Heart right ventricle (tissue), 16 donors: ENCODE results near the gene LMBR1. TPM values are rescaled to one million over a fixed set of nuclear protein-coding genes. Genes with fewer than 3 reads are reported as not detected.

ENCODE experiments used
- ATAC-seq, 8 donors: fragments of 200-7000 bp; cut with Tn5 transposase; one replicate each; pipeline ENCODE4 v1.9.1; 2020; ENCODE audit warnings: mild to moderate bottlenecking in 8 of 8, moderate library complexity in 8 of 8, moderate number of reproducible peaks in 1 of 8
- DNase-seq, 2 donors: peaks; one replicate each; pipeline ENCODE4 v3.0.0-alpha.2; 2020
- H3K27ac ChIP-seq, 10 donors: fragments of 200-600 bp; sonication (generic) in 2 of 10; one replicate each; pipeline versions ENCODE4 v1.5.0 to v1.8.0; 2020 to 2022; ENCODE audit warnings: mild to moderate bottlenecking in 3 of 10
- H3K27me3 ChIP-seq, 7 donors: fragments of 200-600 bp; one replicate each; pipeline ENCODE4 v1.8.0; 2021 to 2022; ENCODE audit warnings: mild to moderate bottlenecking in 2 of 7
- H3K36me3 ChIP-seq, 9 donors: fragments of 200-600 bp; sonication (generic) in 1 of 9; one replicate each; pipeline versions ENCODE4 v1.5.0 to v1.8.0; 2020 to 2022; ENCODE audit warnings: mild to moderate bottlenecking in 2 of 9
- H3K4me1 ChIP-seq, 9 donors: fragments of 200-600 bp; sonication (generic) in 1 of 9; one replicate each; pipeline versions ENCODE4 v1.5.0 to v1.8.0; 2020 to 2022; ENCODE audit warnings: mild to moderate bottlenecking in 4 of 9
- H3K4me3 ChIP-seq, 10 donors: fragments of 200-600 bp; sonication (generic) in 2 of 10; one replicate each; pipeline versions ENCODE4 v1.5.0 to v1.8.0; 2020 to 2022; ENCODE audit warnings: mild to moderate bottlenecking in 7 of 10, moderate library complexity in 2 of 10
- H3K9me3 ChIP-seq, 11 donors: fragments of 200-600 bp in 10 of 11; sonication (generic) in 2 of 11; one replicate each; pipeline versions ENCODE4 v1.5.0 to v1.8.0; 2013 to 2022; ENCODE audit warnings: mild to moderate bottlenecking in 2 of 11, control low read depth in 1 of 11, moderate library complexity in 1 of 11
- WGBS, 2 donors: extraction: QIAGEN DNeasy Blood & Tissue Kit; methylation state at CpG; one replicate each; pipeline ENCODE4 v1.1.7; 2013; ENCODE audit warnings: inconsistent platforms in 1 of 2; 5-methylcytosine and 5-hydroxymethylcytosine counted together
- intact Hi-C, 10 donors: fragments of 100-400 bp; cut with DNase I; formaldehyde crosslinking; loops; one replicate each; pipeline versions ENCODE4 v1.11.1 to v1.14.2; 2022
- polyA plus RNA-seq, 2 donors: library from polyadenylated mRNA; stranded (reverse); fragments of 200-250 nt; gene quantifications; one replicate each; pipeline ENCODE4 v1.2.3, GENCODE V29; 2013
- total RNA-seq, 10 donors: library from RNA; stranded (reverse); fragmentation: NEBNext Ultra II Directional in 3 of 10; extraction: Animal tissue kit (Norgen Biotek cat#: 25700) in 3 of 10; gene quantifications; one replicate each; pipeline versions ENCODE4 v1.2.1 to v1.2.4, GENCODE V29; 2021 to 2023
- TF ChIP-seq, protein P1 (sequence below), 9 donors: fragments of 200-600 bp; sonication (generic) in 2 of 9; IDR thresholded peaks; one replicate each; pipeline versions ENCODE4 v1.5.0 to v1.8.0; 2021 to 2022; ENCODE audit warnings: antibody characterized with exemption in 9 of 9, mild to moderate bottlenecking in 5 of 9, moderate library complexity in 1 of 9
- donor health status: Arrhythmogenic right ventricular cardiomyopathy.
- donor health status: ischemic (EF 13 %, LVEDD 7.1; RV severe dilation, severe dysfunction).
- donor health status: healthy with polysubstance abuse.
- donor health status: DM: no; HTN: yes; CAD: no.
- donor health status: DM: no; HTN: no; CAD: no.
- donor health status: ischemic (EF 25% LVEDD 6.9; RV normal size, moderate dysfunction).
- donor health status: ischemic (EF 25% LVEDD 5.7; RV mildly dilated, moderate dysfunction).
- donor health status: healthy.
- donor health status: DM: yes; HTN: yes; CAD: no.
- donor health status: Ischemic cardiomyopathy.
- donor health status: ischemic (EF 35%, LVEDD 5.7; RV mildly dilated, moderate dysfunction).
- donor health status: nonischemic (EF 11% LVEDD 7.7; RV severe dilation, severe dysfunction).
- donor health status: DM: yes; HTN: yes; CAD: no.
- donor health status: PGD.
- donor health status: ischemic (EF 29% LVEDD 5.4; RV normal size, mild dysfunction).
- donor health status: nonischemic (EF 23%, LVEDD 6.1; RV moderate dilation, normal function).

LMBR1 gene
- total and polyA plus RNA-seq, 12 donors = 9.0 to 45.5 (median 37.5) TPM

DNA sequence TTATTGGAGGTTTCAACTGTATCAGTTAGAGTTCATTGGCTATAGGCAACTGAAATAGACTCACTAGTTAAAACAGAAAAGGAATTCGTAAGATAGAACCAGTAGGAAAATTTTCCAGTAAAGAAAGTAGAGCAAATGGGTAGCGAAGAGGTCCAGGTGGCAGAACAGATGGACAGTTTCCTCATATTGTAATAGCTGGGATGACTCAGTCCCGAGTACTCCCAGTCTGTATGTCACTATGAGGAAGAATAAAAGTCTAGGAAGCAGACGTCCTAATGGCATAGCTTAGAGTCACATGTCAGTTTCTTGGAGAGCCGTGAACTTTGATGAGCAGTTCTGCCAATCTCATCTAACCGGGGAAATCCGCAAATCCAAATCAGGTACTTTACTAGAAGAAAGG is 157.1 kb downstream of the LMBR1 start:
- peaks cover 0 to 60% (median 17%) of the 10 kb centered on the region in 9 donors for H3K36me3 ChIP-seq
- intact Hi-C loops = no loop called here
- no peak overlapping the region for H3K27ac ChIP-seq

DNA sequence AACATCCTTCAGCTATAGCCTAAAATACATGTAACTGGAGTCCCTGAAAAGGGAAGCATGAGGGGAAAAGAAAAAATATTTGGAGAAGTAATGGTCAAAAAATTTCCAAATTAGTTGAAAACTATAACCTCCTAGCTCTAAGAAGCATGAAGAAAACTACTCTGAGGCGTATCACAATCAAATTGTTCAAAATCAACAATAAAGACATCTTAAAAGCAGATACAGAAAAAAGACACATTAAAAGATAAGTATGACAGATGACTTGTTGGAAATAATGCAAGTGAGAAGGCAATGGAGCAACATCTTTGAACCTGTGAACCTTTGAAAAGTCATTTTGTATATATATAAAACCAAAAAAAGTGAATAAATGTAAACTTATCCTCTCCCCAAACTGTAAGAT is 159.3 kb downstream of the LMBR1 start:
- DNase-seq (no peak), ATAC-seq (no peak)
- no peaks in the 10 kb centered on the region for H3K4me1 ChIP-seq
- 95 to 97% methylated on average over 1 of the region's 1 CpG for WGBS, 2 donors
- H3K9me3 ChIP-seq = peaks cover 0 to 26% (median 16%) of the 10 kb centered on the region in 11 donors
- no peak overlapping the region for H3K4me3 ChIP-seq
- intact Hi-C loops = no loop called here
- peaks cover 0 to 68% (median 17%) of the 10 kb centered on the region in 9 donors for H3K36me3 ChIP-seq
- TF ChIP-seq, protein P1, sequence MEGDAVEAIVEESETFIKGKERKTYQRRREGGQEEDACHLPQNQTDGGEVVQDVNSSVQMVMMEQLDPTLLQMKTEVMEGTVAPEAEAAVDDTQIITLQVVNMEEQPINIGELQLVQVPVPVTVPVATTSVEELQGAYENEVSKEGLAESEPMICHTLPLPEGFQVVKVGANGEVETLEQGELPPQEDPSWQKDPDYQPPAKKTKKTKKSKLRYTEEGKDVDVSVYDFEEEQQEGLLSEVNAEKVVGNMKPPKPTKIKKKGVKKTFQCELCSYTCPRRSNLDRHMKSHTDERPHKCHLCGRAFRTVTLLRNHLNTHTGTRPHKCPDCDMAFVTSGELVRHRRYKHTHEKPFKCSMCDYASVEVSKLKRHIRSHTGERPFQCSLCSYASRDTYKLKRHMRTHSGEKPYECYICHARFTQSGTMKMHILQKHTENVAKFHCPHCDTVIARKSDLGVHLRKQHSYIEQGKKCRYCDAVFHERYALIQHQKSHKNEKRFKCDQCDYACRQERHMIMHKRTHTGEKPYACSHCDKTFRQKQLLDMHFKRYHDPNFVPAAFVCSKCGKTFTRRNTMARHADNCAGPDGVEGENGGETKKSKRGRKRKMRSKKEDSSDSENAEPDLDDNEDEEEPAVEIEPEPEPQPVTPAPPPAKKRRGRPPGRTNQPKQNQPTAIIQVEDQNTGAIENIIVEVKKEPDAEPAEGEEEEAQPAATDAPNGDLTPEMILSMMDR (IDR thresholded peaks at IDR 0.05) = no peak
- no peaks in the 10 kb centered on the region for H3K27me3 ChIP-seq
- H3K27ac ChIP-seq = no peak overlapping the region

More for the DNA sequence above, 157.1 kb downstream of the LMBR1 start:
- peaks cover 0 to 26% (median 16%) of the 10 kb centered on the region in 11 donors for H3K9me3 ChIP-seq
- 92 to 93% methylated on average over 7 of the region's 7 CpGs for WGBS, 2 donors
- DNase-seq = no peak
- TF ChIP-seq, protein P1 (IDR thresholded peaks at IDR 0.05) = no peak
- no peak overlapping the region for H3K4me3 ChIP-seq
- H3K27me3 ChIP-seq = no peaks in the 10 kb centered on the region
- ATAC-seq = no peak
- no peaks in the 10 kb centered on the region for H3K4me1 ChIP-seq

DNA sequence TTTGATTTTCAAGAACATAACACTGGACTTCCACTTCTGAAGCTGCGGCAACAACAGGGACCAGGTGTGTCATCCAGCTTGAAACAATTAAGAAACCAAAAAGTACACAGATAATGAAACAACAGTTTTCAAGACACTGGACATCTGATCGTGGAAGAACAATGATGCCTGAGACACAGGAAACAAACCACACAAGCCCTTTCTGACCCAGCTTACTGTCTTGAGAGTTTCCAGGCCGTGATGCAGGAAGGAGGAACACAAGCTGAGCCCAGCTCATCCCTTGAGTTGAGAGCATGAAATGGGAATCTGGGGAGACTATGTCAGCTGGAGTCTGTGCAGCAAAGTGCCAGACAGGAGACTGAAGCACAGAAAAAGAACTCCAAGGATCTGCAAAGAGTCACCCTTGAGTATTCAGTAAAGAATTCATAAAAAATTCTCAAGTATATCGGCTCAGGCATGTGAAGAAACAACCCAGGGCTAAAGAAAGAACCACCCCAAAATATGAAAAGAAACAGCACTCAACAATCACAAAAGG is 160.8 kb downstream of the LMBR1 start:
- intact Hi-C loops = no loop called here
- Histone ChIP-seq H3K27ac (no peak overlapping the region), H3K36me3 (peaks cover 0 to 68% (median 17%) of the 10 kb centered on the region in 9 donors), H3K4me1 (no peaks in the 10 kb centered on the region), H3K4me3 (no peak overlapping the region), H3K9me3 (peaks cover 0 to 26% (median 16%) of the 10 kb centered on the region in 11 donors), H3K27me3 (no peaks in the 10 kb centered on the region)
- DNase-seq (no peak), ATAC-seq (no peak)
- 83 to 85% methylated on average over 4 of the region's 4 CpGs for WGBS, 2 donors
- TF ChIP-seq, protein P1 (IDR thresholded peaks at IDR 0.05) = no peak

DNA sequence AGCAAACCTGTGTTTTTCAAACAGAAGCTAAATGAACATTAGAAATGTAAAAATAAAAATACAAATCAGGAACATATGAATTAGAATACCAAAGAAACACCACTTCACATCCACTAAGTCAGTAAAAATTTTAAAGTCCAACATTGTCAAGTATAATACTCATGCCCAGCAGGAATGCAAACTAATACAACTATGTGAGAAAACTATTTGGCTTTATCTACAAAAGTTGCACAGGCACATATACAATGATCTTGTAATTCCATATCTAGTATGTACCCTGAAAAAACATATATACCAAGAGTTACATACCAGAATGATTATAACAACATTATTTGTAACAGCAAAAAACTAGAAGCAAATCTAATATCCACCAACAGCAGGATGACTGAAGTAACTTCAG is 161.3 kb downstream of the LMBR1 start:
- ATAC-seq (no peak), DNase-seq (no peak)
- H3K4me1 ChIP-seq = no peaks in the 10 kb centered on the region
- no peak overlapping the region for H3K27ac ChIP-seq
- intact Hi-C loops = no loop called here
- peaks cover 0 to 65% (median 17%) of the 10 kb centered on the region in 9 donors for H3K36me3 ChIP-seq
- H3K9me3 ChIP-seq = peaks cover 0 to 26% (median 16%) of the 10 kb centered on the region in 11 donors
- TF ChIP-seq, protein P1 (IDR thresholded peaks at IDR 0.05) = no peak
- no peaks in the 10 kb centered on the region for H3K27me3 ChIP-seq
- H3K4me3 ChIP-seq = no peak overlapping the region
